ENCODE measurements around the gene CDK11B. TPM values are rescaled to one million over a fixed set of nuclear protein-coding genes. Genes with fewer than 3 reads are reported as not detected.

Gene CDK11B
- total and polyA plus RNA-seq, 12 donors, result 8.8 to 65.4 (median 19.5) TPM

DNA sequence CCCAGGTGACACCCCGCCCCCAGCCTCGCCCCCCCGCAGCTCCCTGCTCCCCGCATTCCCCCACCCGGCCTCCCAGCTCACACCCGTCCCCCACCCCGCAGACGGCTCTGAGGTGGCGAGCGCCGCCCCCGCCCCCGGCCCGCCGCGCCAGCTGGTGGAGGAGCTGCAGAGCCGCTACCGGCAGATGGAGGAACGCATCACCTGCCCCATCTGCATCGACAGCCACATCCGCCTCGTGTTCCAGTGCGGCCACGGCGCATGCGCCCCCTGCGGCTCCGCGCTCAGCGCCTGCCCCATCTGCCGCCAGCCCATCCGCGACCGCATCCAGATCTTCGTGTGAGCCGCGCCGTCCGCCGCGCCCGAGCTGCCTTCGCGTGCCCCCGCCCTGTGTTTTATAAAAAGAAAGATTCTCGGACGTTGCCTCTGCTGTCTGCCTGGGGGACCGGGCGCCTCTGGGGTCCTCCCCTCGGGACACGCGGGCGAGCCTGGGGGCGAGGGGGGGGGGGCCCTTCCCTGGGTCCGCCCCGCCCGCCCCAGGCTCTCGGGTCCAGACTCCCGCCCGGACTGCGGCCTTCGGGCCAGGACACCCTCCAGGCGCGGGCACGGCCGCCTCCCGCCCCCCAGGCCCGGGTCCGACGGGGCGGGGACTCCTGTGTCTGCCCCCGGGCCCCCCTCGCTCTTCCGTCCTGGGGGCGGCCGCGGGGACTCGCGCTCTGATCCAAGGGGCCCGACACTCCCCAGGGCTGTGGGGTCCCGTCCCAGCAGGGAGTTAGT, 28.4 kb downstream of the CDK11B start:
- peak; percentile 43 to 80 (median 55) for DNase-seq
- intact Hi-C loops (cut with DNase I), result no loop called here
- H3K4me3 ChIP-seq, result peak overlapping the region in 1 of 4 donors; percentile 19
- TF ChIP-seq CTCF (IDR thresholded peaks at IDR 0.05) (no peak), POLR2A (IDR thresholded peaks at IDR 0.05) (no peak)
- peak overlapping the region in 3 of 5 donors; percentile 10 to 85 (median 79) for H3K27ac ChIP-seq
- H3K36me3 ChIP-seq (replicated peaks in 1 of 2), result peaks cover 0 to 12% of the 10 kb centered on the region in 2 donors
- H3K4me1 ChIP-seq (replicated peaks in 1 of 2), result peaks cover 0 to 5% of the 10 kb centered on the region in 2 donors
- H3K27me3 ChIP-seq, result peaks cover 7% of the 10 kb centered on the region
- 33 to 45% (median 43%) methylated on average over 15 to 78 of the region's 81 CpGs; no CpG with 5 or more reads in 1 of the 4 donors for WGBS, 4 donors
- H3K9me3 ChIP-seq (replicated peaks in 1 of 3), result no peaks in the 10 kb centered on the region

GRCh38 chr1:1629430-1630190, 29.2 kb downstream of the CDK11B start:
- DNase-seq, result peak in 3 of 7 donors; percentile 27 to 30 (median 29)
- H3K27me3 ChIP-seq, result peaks cover 7% of the 10 kb centered on the region
- peaks cover 0 to 12% of the 10 kb centered on the region in 2 donors for H3K36me3 ChIP-seq (replicated peaks in 1 of 2)
- WGBS, 4 donors, result 64 to 85% (median 73%) methylated on average over 8 to 48 of the region's 48 CpGs
- intact Hi-C loops (cut with DNase I), result no loop called here
- H3K4me1 ChIP-seq (replicated peaks in 1 of 2), result peaks cover 0 to 5% of the 10 kb centered on the region in 2 donors
- no peaks in the 10 kb centered on the region for H3K9me3 ChIP-seq (replicated peaks in 1 of 3)
- no peak overlapping the region for H3K4me3 ChIP-seq
- peak overlapping the region in 1 of 5 donors; percentile 85 for H3K27ac ChIP-seq
- no peak for TF ChIP-seq POLR2A (IDR thresholded peaks at IDR 0.05)
- no peak for TF ChIP-seq CTCF (IDR thresholded peaks at IDR 0.05)

- Histone ChIP-seq H3K4me1 (replicated peaks in 1 of 2) (peaks cover 0 to 5% of the 10 kb centered on the region in 2 donors), H3K36me3 (replicated peaks in 1 of 2) (peaks cover 0 to 12% of the 10 kb centered on the region in 2 donors), H3K27ac (no peak overlapping the region), H3K27me3 (peaks cover 7% of the 10 kb centered on the region), H3K9me3 (replicated peaks in 1 of 3) (no peaks in the 10 kb centered on the region), H3K4me3 (no peak overlapping the region)
- intact Hi-C loops (cut with DNase I), result no loop called here
- 67 to 82% (median 71%) methylated on average over 29 to 52 of the region's 53 CpGs for WGBS, 4 donors
- DNase-seq, result peak in 2 of 7 donors; percentile 14 to 19
- no peak for TF ChIP-seq POLR2A (IDR thresholded peaks at IDR 0.05)
- no peak for TF ChIP-seq CTCF (IDR thresholded peaks at IDR 0.05)
Observed at GRCh38 chr1:1628754-1629429, 29.9 kb downstream of the CDK11B start.
